Activated naive CD8-positive, alpha-beta T cell treated with anti-CD3 and anti-CD28 coated beads, Interleukin-2, amount 10 ng/mL, durations not matched to agents 7 days and 5 days (primary cell): ENCODE data around the gene CLIP1. TPM values are rescaled to one million over a fixed set of nuclear protein-coding genes. Genes with fewer than 3 reads are reported as not detected.
"Not testable (repeated sequence)": the region's sequence is repeated elsewhere in the genome, so short reads cannot be mapped to it uniquely, and the experiment has no call there.

Source experiments
- ATAC-seq: fragments of 150-1000 bp; cut with Tn5 transposase; one replicate; pipeline ENCODE4 v1.10.0; 2021; ENCODE audit warnings: low read depth, moderate library complexity
- POLR2A ChIA-PET: fragments of 350-600 bp; sonication (Branson Sonifier 250); formaldehyde crosslinking; loops from one replicate; lab custom pipeline; 2021; ENCODE audit warnings: antibody characterized with exemption; lab: Charles Lee
- DNase-seq: peaks from one replicate; pipeline ENCODE4 v3.0.0; 2021
- H3K27ac Mint-ChIP-seq: one replicate; pipeline ENCODE4 v1.8.0; 2022; ENCODE audit warnings: mild to moderate bottlenecking, mixed read lengths
- H3K27me3 Mint-ChIP-seq: one replicate; pipeline ENCODE4 v1.8.0; 2022; ENCODE audit warnings: mild to moderate bottlenecking, moderate library complexity, mixed read lengths
- H3K36me3 Mint-ChIP-seq: one replicate; pipeline ENCODE4 v1.8.0; 2021; ENCODE audit warnings: mild to moderate bottlenecking, mixed read lengths
- H3K4me1 Mint-ChIP-seq: one replicate; pipeline ENCODE4 v1.8.0; 2021; ENCODE audit warnings: mixed read lengths
- H3K4me3 Mint-ChIP-seq: one replicate; pipeline ENCODE4 v1.8.0; 2022; ENCODE audit warnings: mild to moderate bottlenecking, moderate library complexity, mixed read lengths
- H3K9me3 Mint-ChIP-seq: one replicate; pipeline ENCODE4 v1.8.0; 2021; ENCODE audit warnings: mixed read lengths
- total RNA-seq, 2 experiments: library from RNA; stranded (reverse); gene quantifications; one replicate each; pipeline ENCODE4 v1.2.3, GENCODE V29; 2021

Gene CLIP1
- total RNA-seq, 2 experiments from 2014 or later = 61.2 to 61.5 TPM

DNA sequence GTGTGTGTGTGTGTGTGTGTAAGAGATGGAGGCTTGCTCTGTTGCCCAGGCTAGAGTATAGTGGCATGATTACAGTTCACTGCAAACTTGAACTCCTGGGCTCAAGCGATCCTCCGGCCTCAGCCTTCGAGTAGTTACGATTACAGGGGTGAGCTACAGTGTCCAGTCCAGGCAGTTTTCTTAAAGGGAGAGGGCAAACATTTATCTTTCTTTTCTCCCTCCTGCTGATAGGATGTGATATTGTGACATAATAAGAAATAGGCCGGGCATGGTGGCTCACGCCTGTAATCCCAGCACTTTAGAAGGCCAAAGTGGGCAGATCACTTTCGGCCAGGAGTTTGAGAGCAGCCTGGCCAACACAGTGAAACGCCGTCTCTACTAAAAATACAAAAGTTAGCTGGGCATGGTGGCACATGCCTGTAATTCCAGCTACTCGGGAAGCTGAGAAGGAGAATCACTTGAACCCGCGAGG lies 31.8 kb upstream of the CLIP1 start:
- no peaks in the 10 kb centered on the region for H3K36me3 Mint-ChIP-seq
- POLR2A ChIA-PET = interaction anchor here (0.6 to 1.6 kb wide), 4 partner anchors 9 to 55 kb away, joined by 3 to 6 read pairs (median 4); partner anchors contain the start of gene ZCCHC8
- H3K27me3 Mint-ChIP-seq = no peaks in the 10 kb centered on the region

GRCh38 chr12:122452701-122453285 lies 30.3 kb upstream of the CLIP1 start:
- no peaks in the 10 kb centered on the region for H3K27me3 Mint-ChIP-seq
- POLR2A ChIA-PET = interaction anchor here (0.6 to 1.2 kb wide), 7 partner anchors 23 to 227 kb away, joined by 3 to 12 read pairs (median 3); partner anchors contain the start of genes DIABLO, KNTC1, RSRC2 and ZCCHC8
- peak overlapping the region; percentile 99 for H3K27ac Mint-ChIP-seq
- no peak for ATAC-seq
- peak overlapping the region; percentile 83 for H3K4me3 Mint-ChIP-seq
- no peaks in the 10 kb centered on the region for H3K36me3 Mint-ChIP-seq
- peaks cover 23% of the 10 kb centered on the region for H3K4me1 Mint-ChIP-seq
- DNase-seq = peak; percentile 52
- no peaks in the 10 kb centered on the region for H3K9me3 Mint-ChIP-seq

More for the DNA sequence above, 31.8 kb upstream of the CLIP1 start:
- peak; percentile 4 for ATAC-seq
- Mint-ChIP-seq H3K4me3 (peak overlapping the region; percentile 83), H3K27ac (peak overlapping the region; percentile 99), H3K4me1 (peaks cover 26% of the 10 kb centered on the region), H3K9me3 (no peaks in the 10 kb centered on the region)
- DNase-seq = peak; percentile 34

DNA sequence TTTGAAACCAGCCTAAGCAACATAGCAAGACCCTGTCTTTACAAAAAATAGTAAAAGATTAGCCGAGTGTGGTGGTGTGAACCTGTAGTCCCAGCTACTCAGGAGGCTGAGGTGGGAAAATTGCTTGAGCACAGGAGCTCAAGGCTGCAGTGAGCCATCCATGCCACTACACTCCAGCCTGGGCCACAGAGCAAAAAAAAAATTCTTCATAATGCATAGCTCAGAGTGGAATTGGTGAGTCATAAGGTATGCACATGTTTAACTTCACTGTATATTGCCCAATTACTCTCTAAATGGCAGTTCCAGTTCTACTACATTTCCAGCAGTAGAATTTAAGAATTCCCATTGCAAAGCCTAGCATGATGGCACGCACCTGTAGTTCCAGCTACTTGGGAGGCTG lies 26.8 kb upstream of the CLIP1 start:
- H3K9me3 Mint-ChIP-seq = no peaks in the 10 kb centered on the region
- ATAC-seq = no peak

GRCh38 chr12:122447825-122448224 lies 25.4 kb upstream of the CLIP1 start:
- H3K9me3 Mint-ChIP-seq, H3K4me3 Mint-ChIP-seq, ATAC-seq, H3K27ac Mint-ChIP-seq, H3K4me1 Mint-ChIP-seq, H3K27me3 Mint-ChIP-seq, H3K36me3 Mint-ChIP-seq, POLR2A ChIA-PET, DNase-seq: not testable (repeated sequence)

More for the DNA sequence above, 26.8 kb upstream of the CLIP1 start:
- Mint-ChIP-seq H3K4me3 (no peak overlapping the region), H3K4me1 (peaks cover 21% of the 10 kb centered on the region), H3K27ac (no peak overlapping the region), H3K36me3 (no peaks in the 10 kb centered on the region), H3K27me3 (peaks cover 3% of the 10 kb centered on the region)
- POLR2A ChIA-PET = interaction anchor here (0.7 to 0.9 kb wide), 2 partner anchors 52 to 137 kb away, joined by 3 read pairs; partner anchors contain the start of gene ZCCHC8
- DNase-seq = no peak

GRCh38 chr12:122446390-122446789 lies 23.9 kb upstream of the CLIP1 start:
- H3K4me3 Mint-ChIP-seq, H3K9me3 Mint-ChIP-seq, H3K27ac Mint-ChIP-seq, H3K4me1 Mint-ChIP-seq, POLR2A ChIA-PET, DNase-seq, ATAC-seq, H3K36me3 Mint-ChIP-seq, H3K27me3 Mint-ChIP-seq: not testable (repeated sequence)

- H3K4me1 Mint-ChIP-seq, H3K27ac Mint-ChIP-seq, ATAC-seq, H3K4me3 Mint-ChIP-seq, H3K9me3 Mint-ChIP-seq, POLR2A ChIA-PET, H3K27me3 Mint-ChIP-seq, H3K36me3 Mint-ChIP-seq, DNase-seq: not testable (repeated sequence)
Observed at GRCh38 chr12:122444071-122444470, 21.6 kb upstream of the CLIP1 start.

DNA sequence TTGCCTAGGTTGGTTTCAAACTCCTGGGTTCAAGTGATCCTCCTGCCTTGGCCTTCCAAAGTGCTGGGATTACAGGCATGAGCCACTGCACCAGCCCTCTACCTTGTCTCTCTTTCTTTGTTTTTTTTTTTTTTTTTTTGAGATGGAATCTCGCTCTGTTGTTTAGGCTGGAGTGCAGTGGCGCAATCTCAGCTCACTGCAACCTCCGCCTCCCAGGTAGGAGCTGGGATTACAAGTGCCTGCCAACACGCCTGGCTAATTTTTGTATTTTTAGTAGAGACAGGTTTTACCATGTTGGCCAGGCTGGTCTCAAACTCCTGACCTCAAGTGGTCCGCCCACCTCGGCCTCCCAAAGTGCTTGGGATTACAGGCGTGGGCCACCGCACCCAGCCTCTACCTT lies 16.4 kb upstream of the CLIP1 start:
- H3K27me3 Mint-ChIP-seq, DNase-seq, H3K4me1 Mint-ChIP-seq, H3K4me3 Mint-ChIP-seq, H3K27ac Mint-ChIP-seq, H3K9me3 Mint-ChIP-seq, POLR2A ChIA-PET, ATAC-seq, H3K36me3 Mint-ChIP-seq: not testable (repeated sequence)

DNA sequence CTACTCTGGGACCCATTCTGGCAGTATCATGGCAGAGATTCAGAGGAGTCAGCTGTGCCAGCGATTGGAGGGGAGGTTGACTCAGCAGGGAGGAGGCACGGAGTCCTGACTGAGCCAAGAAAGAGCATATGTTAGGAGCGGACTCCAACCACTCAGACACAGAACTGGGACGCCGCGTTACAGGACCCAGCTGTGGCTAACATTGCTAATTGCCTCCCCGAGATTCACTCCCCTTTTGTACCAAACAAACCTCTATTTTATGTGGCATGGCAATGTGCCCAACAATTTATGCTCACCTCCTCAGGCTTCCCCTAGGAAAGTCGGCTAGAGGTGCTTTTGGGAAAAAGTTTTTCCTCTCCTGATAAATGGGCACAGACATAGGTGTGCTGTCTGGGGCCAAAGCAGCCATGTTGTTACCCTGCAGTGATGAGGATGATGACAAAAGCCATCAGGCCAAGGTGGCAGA lies 15.2 kb upstream of the CLIP1 start:
- Mint-ChIP-seq H3K4me1 (no peaks in the 10 kb centered on the region), H3K27ac (no peak overlapping the region), H3K4me3 (no peak overlapping the region), H3K27me3 (no peaks in the 10 kb centered on the region), H3K36me3 (no peaks in the 10 kb centered on the region), H3K9me3 (no peaks in the 10 kb centered on the region)
- no peak for DNase-seq
- POLR2A ChIA-PET = no interaction called here
- ATAC-seq = no peak

GRCh38 chr12:122435186-122435585 lies 12.7 kb upstream of the CLIP1 start:
- Mint-ChIP-seq H3K4me3 (no peak overlapping the region), H3K27ac (no peak overlapping the region), H3K4me1 (no peaks in the 10 kb centered on the region), H3K27me3 (no peaks in the 10 kb centered on the region), H3K9me3 (no peaks in the 10 kb centered on the region), H3K36me3 (no peaks in the 10 kb centered on the region)
- ATAC-seq = no peak
- DNase-seq = no peak
- POLR2A ChIA-PET = interaction anchor here (0.6 kb wide), 1 partner anchor 366 kb away, joined by 3 read pairs; no protein-coding TSS in a partner anchor

GRCh38 chr12:122429043-122429442 lies 6.6 kb upstream of the CLIP1 start:
- H3K27ac Mint-ChIP-seq, POLR2A ChIA-PET, H3K36me3 Mint-ChIP-seq, H3K4me3 Mint-ChIP-seq, H3K27me3 Mint-ChIP-seq, ATAC-seq, H3K4me1 Mint-ChIP-seq, DNase-seq, H3K9me3 Mint-ChIP-seq: not testable (repeated sequence)

DNA sequence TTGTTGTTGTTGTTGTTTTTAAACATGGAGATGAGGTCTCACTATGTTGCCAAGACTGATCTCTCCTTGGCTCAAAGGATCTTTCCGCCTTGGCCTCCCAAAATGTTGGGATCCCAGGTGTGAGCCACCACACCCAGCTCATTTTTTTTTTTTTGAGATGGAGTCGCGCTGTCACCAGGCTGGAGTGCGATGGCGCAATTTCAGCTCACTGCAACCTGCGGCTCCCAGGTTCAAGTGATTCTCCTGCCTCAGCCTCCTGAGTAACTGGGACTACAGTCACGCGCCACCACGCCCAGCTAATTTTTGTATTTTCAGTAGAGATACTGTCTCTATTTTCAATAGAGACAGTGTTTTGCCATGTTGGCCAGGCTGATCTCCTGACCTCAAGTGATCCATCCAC lies 4.9 kb upstream of the CLIP1 start:
- H3K27me3 Mint-ChIP-seq = no peaks in the 10 kb centered on the region
- no peak for ATAC-seq
- no peak overlapping the region for H3K4me3 Mint-ChIP-seq
- DNase-seq = no peak
- no peaks in the 10 kb centered on the region for H3K36me3 Mint-ChIP-seq
- H3K4me1 Mint-ChIP-seq = peaks cover 8% of the 10 kb centered on the region
- no peak overlapping the region for H3K27ac Mint-ChIP-seq
- POLR2A ChIA-PET = interaction anchor here (0.6 kb wide), 1 partner anchor 1057 kb away, joined by 3 read pairs; no protein-coding TSS in a partner anchor
- H3K9me3 Mint-ChIP-seq = no peaks in the 10 kb centered on the region

- peak overlapping the region; percentile 83 for H3K4me3 Mint-ChIP-seq
Observed at GRCh38 chr12:122423258-122424165, 1.0 kb upstream of the CLIP1 start.

GRCh38 chr12:122422730-122423257 lies 325 bp upstream of the CLIP1 start:
- peak overlapping the region; percentile 83 for H3K4me3 Mint-ChIP-seq
- ATAC-seq (no peak), DNase-seq (no peak)
- H3K27ac Mint-ChIP-seq = peak overlapping the region; percentile 89
- H3K9me3 Mint-ChIP-seq = no peaks in the 10 kb centered on the region
- POLR2A ChIA-PET = interaction anchor here (0.7 to 2.2 kb wide), 8 partner anchors 9 to 103 kb away, joined by 3 to 7 read pairs (median 4); partner anchors contain the start of gene ZCCHC8
- H3K4me1 Mint-ChIP-seq = peaks cover 21% of the 10 kb centered on the region
- H3K27me3 Mint-ChIP-seq = no peaks in the 10 kb centered on the region
- H3K36me3 Mint-ChIP-seq = no peaks in the 10 kb centered on the region

More at GRCh38 chr12:122423258-122424165, 1.0 kb upstream of the CLIP1 start:
- no peaks in the 10 kb centered on the region for H3K36me3 Mint-ChIP-seq
- no peaks in the 10 kb centered on the region for H3K27me3 Mint-ChIP-seq
- H3K4me1 Mint-ChIP-seq = peaks cover 18% of the 10 kb centered on the region
- H3K9me3 Mint-ChIP-seq = no peaks in the 10 kb centered on the region
- peak; percentile 36 for DNase-seq
- H3K27ac Mint-ChIP-seq = peak overlapping the region; percentile 89
- no peak for ATAC-seq
- POLR2A ChIA-PET = interaction anchor here (1.2 to 2.2 kb wide), 5 partner anchors 10 to 102 kb away, joined by 3 to 7 read pairs (median 5); partner anchors contain the start of gene ZCCHC8
